Thyroid gland (tissue), 4 donors: Measurements from ENCODE around the gene TRABD2B. TPM values are rescaled to one million over a fixed set of nuclear protein-coding genes. Genes with fewer than 3 reads are reported as not detected.

Source experiments
- DNase-seq, 2 donors: peaks; one replicate each; pipeline ENCODE4 v3.0.0-alpha.2; 2019
- H3K27ac ChIP-seq, 3 donors: fragments of 200-600 bp; sonication (generic); 1 replicate in 2 of 3; 2 replicates in 1 of 3; pipeline ENCODE4 v1.5.1; 2016 to 2019; ENCODE audit warnings: mild to moderate bottlenecking in 1 of 3, moderate library complexity in 1 of 3
- H3K27me3 ChIP-seq: fragments of 200-600 bp; sonication (generic); one replicate; pipeline ENCODE4 v1.5.1; 2019
- H3K36me3 ChIP-seq, 2 donors: fragments of 200-600 bp; sonication (generic); one replicate each; pipeline ENCODE4 v1.5.1; 2016 to 2019
- H3K4me1 ChIP-seq, 2 donors: fragments of 200-600 bp; sonication (generic); one replicate each; pipeline ENCODE4 v1.5.1; 2017 to 2019
- H3K4me3 ChIP-seq, 3 donors: fragments of 200-600 bp; sonication (generic); replicated peaks in 1 of 3; 1 replicate in 2 of 3; 2 replicates in 1 of 3; pipeline ENCODE4 v1.5.1; 2016; ENCODE audit warnings: mild to moderate bottlenecking in 1 of 3
- H3K9me3 ChIP-seq: fragments of 200-600 bp; sonication (generic); one replicate; pipeline ENCODE4 v1.5.1; 2017
- CTCF ChIP-seq, 6 experiments: fragments of 200-600 bp in 3 of 6; fragments of 450-650 bp in 3 of 6; sonication (generic) in 3 of 6; IDR thresholded peaks; one replicate each; pipeline ENCODE4 v1.5.1; 2016 to 2019; ENCODE audit warnings: antibody characterized with exemption in 6 of 6, mild to moderate bottlenecking in 2 of 6, inconsistent platforms in 1 of 6, moderate library complexity in 1 of 6
- POLR2A ChIP-seq, 2 donors: fragments of 450-650 bp; IDR thresholded peaks; one replicate each; pipeline ENCODE4 v1.6.1; 2017; ENCODE audit warnings: antibody characterized with exemption in 2 of 2, mild to moderate bottlenecking in 2 of 2, moderate library complexity in 1 of 2
- WGBS, 2 donors: methylation state at CpG; one replicate each; pipeline ENCODE4 v1.1.5; 2017; 5-methylcytosine and 5-hydroxymethylcytosine counted together
- intact Hi-C: fragments of 100-400 bp; cut with DNase I; formaldehyde crosslinking; loops from one replicate; pipeline ENCODE4 v1.15.1; 2023
- total RNA-seq, 4 donors: library from RNA; depleted of rRNA; stranded (reverse); fragments of >200 nt; gene quantifications; one replicate each; pipeline ENCODE4 v1.2.3, GENCODE V29; 2016

The TRABD2B gene
- total RNA-seq, 4 donors from 2014 or later = 0.34 to 1.1 (median 0.63) TPM

- Histone ChIP-seq H3K4me3 (no peak overlapping the region), H3K9me3 (no peaks in the 10 kb centered on the region), H3K27me3 (no peaks in the 10 kb centered on the region), H3K27ac (no peak overlapping the region), H3K36me3 (no peaks in the 10 kb centered on the region), H3K4me1 (no peaks in the 10 kb centered on the region)
- 77 to 98% methylated on average over 4 to 5 of the region's 5 CpGs for WGBS, 2 donors
- intact Hi-C loops = no loop called here
- no peak for TF ChIP-seq POLR2A (IDR thresholded peaks at IDR 0.05)
- no peak for TF ChIP-seq CTCF (IDR thresholded peaks at IDR 0.05)
- DNase-seq = no peak
These were observed 203.1 kb downstream of the TRABD2B start for GRCh38 chr1:47794081-47794480.

GRCh38 chr1:47793563-47793962 is 203.6 kb downstream of the TRABD2B start:
- Histone ChIP-seq H3K4me3 (no peak overlapping the region), H3K9me3 (no peaks in the 10 kb centered on the region), H3K36me3 (no peaks in the 10 kb centered on the region), H3K27me3 (no peaks in the 10 kb centered on the region), H3K27ac (no peak overlapping the region), H3K4me1 (no peaks in the 10 kb centered on the region)
- no peak for TF ChIP-seq POLR2A (IDR thresholded peaks at IDR 0.05)
- no peak for TF ChIP-seq CTCF (IDR thresholded peaks at IDR 0.05)
- no peak for DNase-seq
- intact Hi-C loops = no loop called here

GRCh38 chr1:47792779-47793178 is 204.4 kb downstream of the TRABD2B start:
- TF ChIP-seq CTCF (IDR thresholded peaks at IDR 0.05) (no peak), POLR2A (IDR thresholded peaks at IDR 0.05) (no peak)
- Histone ChIP-seq H3K27me3 (no peaks in the 10 kb centered on the region), H3K4me1 (no peaks in the 10 kb centered on the region), H3K9me3 (no peaks in the 10 kb centered on the region), H3K4me3 (no peak overlapping the region), H3K36me3 (no peaks in the 10 kb centered on the region), H3K27ac (no peak overlapping the region)
- DNase-seq = no peak
- intact Hi-C loops = no loop called here
- 76 to 100% methylated on average over 3 of the region's 3 CpGs for WGBS, 2 donors

- intact Hi-C loops = no loop called here
- WGBS, 2 donors = 69 to 82% methylated on average over 7 of the region's 7 CpGs
- TF ChIP-seq POLR2A (IDR thresholded peaks at IDR 0.05) = no peak
- no peak for TF ChIP-seq CTCF (IDR thresholded peaks at IDR 0.05)
- Histone ChIP-seq H3K36me3 (no peaks in the 10 kb centered on the region), H3K27ac (no peak overlapping the region), H3K9me3 (no peaks in the 10 kb centered on the region), H3K4me3 (no peak overlapping the region), H3K4me1 (no peaks in the 10 kb centered on the region), H3K27me3 (no peaks in the 10 kb centered on the region)
- no peak for DNase-seq
These were observed 205.1 kb downstream of the TRABD2B start for GRCh38 chr1:47791879-47792608.

GRCh38 chr1:47788761-47789160 is 208.4 kb downstream of the TRABD2B start:
- no peak overlapping the region for H3K27ac ChIP-seq
- H3K4me1 ChIP-seq = no peaks in the 10 kb centered on the region
- no peaks in the 10 kb centered on the region for H3K27me3 ChIP-seq
- no peaks in the 10 kb centered on the region for H3K9me3 ChIP-seq
- 84 to 91% methylated on average over 4 of the region's 4 CpGs for WGBS, 2 donors
- intact Hi-C loops = no loop called here
- H3K36me3 ChIP-seq = no peaks in the 10 kb centered on the region
- no peak for DNase-seq
- TF ChIP-seq CTCF (IDR thresholded peaks at IDR 0.05) (no peak), POLR2A (IDR thresholded peaks at IDR 0.05) (no peak)
- no peak overlapping the region for H3K4me3 ChIP-seq
